HG02623 (cell line): ENCODE measurements around the gene PRKAG2.

Source experiments
- ATAC-seq: cut with Tn5 transposase; IDR thresholded peaks from one replicate; pipeline ENCODE4 v1.9.1; 2021; ENCODE audit warnings: moderate library complexity; ENCODE audit not compliant: unreplicated experiment

The PRKAG2 gene

GRCh38 chr7:151866761-151867655, 9.9 kb downstream of the PRKAG2 start:
- ATAC-seq, result no peak

- no peak for ATAC-seq
Measured at GRCh38 chr7:151866028-151866427, 10.9 kb downstream of the PRKAG2 start.

GRCh38 chr7:151865070-151865670, 11.7 kb downstream of the PRKAG2 start:
- ATAC-seq, result no peak

- no peak for ATAC-seq
Measured at GRCh38 chr7:151864561-151864960, 12.4 kb downstream of the PRKAG2 start.

- ATAC-seq, result no peak
Measured at GRCh38 chr7:151864081-151864480, 12.8 kb downstream of the PRKAG2 start.

- no peak for ATAC-seq
Measured at GRCh38 chr7:151863386-151864079, 13.4 kb downstream of the PRKAG2 start.

- no peak for ATAC-seq
Measured at GRCh38 chr7:151862606-151863381, 14.1 kb downstream of the PRKAG2 start.

GRCh38 chr7:151861881-151862280, 15.0 kb downstream of the PRKAG2 start:
- no peak for ATAC-seq

- ATAC-seq, result no peak
Measured at GRCh38 chr7:151860771-151861170, 16.1 kb downstream of the PRKAG2 start.

- no peak for ATAC-seq
Measured at GRCh38 chr7:151859948-151860685, 16.8 kb downstream of the PRKAG2 start.

GRCh38 chr7:151859111-151859947, 17.6 kb downstream of the PRKAG2 start:
- no peak for ATAC-seq

GRCh38 chr7:151858456-151858855, 18.5 kb downstream of the PRKAG2 start:
- no peak for ATAC-seq

GRCh38 chr7:151857866-151858450, 19.0 kb downstream of the PRKAG2 start:
- ATAC-seq, result no peak

GRCh38 chr7:151857412-151857811, 19.5 kb downstream of the PRKAG2 start:
- no peak for ATAC-seq

GRCh38 chr7:151856516-151856915, 20.4 kb downstream of the PRKAG2 start:
- ATAC-seq, result no peak

- ATAC-seq, result no peak
Measured at GRCh38 chr7:151856098-151856497, 20.8 kb downstream of the PRKAG2 start.

GRCh38 chr7:151854720-151855071, 22.2 kb downstream of the PRKAG2 start:
- no peak for ATAC-seq

- ATAC-seq, result no peak
Measured at GRCh38 chr7:151853896-151854719, 22.8 kb downstream of the PRKAG2 start.
